Ovary (tissue), 9 donors: ENCODE measurements around the gene TET3. TPM values are rescaled to one million over a fixed set of nuclear protein-coding genes. Genes with fewer than 3 reads are reported as not detected.

ENCODE experiments used
- DNase-seq, 5 donors: peaks; one replicate each; pipeline ENCODE4 v3.0.0-alpha.2; 2019 to 2020
- H3K27ac ChIP-seq, 2 donors: fragments of 200-600 bp; one replicate each; pipeline versions ENCODE4 v1.5.1 to v1.8.0; 2019 to 2022
- H3K27me3 ChIP-seq: fragments of 200-600 bp; one replicate; pipeline ENCODE4 v1.8.0; 2022
- H3K36me3 ChIP-seq: fragments of 200-600 bp; sonication (generic); one replicate; pipeline ENCODE4 v1.5.1; 2019
- H3K4me1 ChIP-seq: one replicate; pipeline ENCODE4 v1.8.1; 2013; ENCODE audit warnings: mild to moderate bottlenecking, moderate library complexity; ENCODE audit not compliant: insufficient read depth
- H3K4me3 ChIP-seq: fragments of 200-600 bp; sonication (generic); one replicate; pipeline ENCODE4 v1.5.1; 2017
- H3K9me3 ChIP-seq, 2 donors: fragments of 200-600 bp in 1 of 2; sonication (generic) in 1 of 2; one replicate each; pipeline versions ENCODE4 v1.5.1 to v1.8.1; 2013 to 2019; ENCODE audit warnings: mild to moderate bottlenecking in 1 of 2, moderate library complexity in 1 of 2
- CTCF ChIP-seq, 3 donors: fragments of 450-650 bp in 2 of 3; fragments of 200-600 bp in 1 of 3; IDR thresholded peaks; one replicate each; pipeline versions ENCODE4 v1.5.1 to v1.8.0; 2016 to 2022; ENCODE audit warnings: antibody characterized with exemption in 3 of 3, mild to moderate bottlenecking in 1 of 3
- EP300 ChIP-seq: sonication (generic); formaldehyde crosslinking; IDR thresholded peaks from one replicate; pipeline ENCODE4 v1.6.1; 2017; ENCODE audit warnings: antibody characterized with exemption
- POLR2A ChIP-seq: fragments of 450-650 bp; IDR thresholded peaks from one replicate; pipeline ENCODE4 v1.6.1; 2017; ENCODE audit warnings: antibody characterized with exemption, mild to moderate bottlenecking, moderate library complexity
- WGBS, 3 donors: extraction: QIAGEN DNeasy Blood & Tissue Kit in 1 of 3; methylation state at CpG; one replicate each; pipeline versions ENCODE4 v1.1.5 to v1.1.7; 2013 to 2017; 5-methylcytosine and 5-hydroxymethylcytosine counted together
- intact Hi-C, 4 donors: fragments of 100-400 bp; cut with DNase I; formaldehyde crosslinking; loops; one replicate each; pipeline versions ENCODE4 v1.11.0 to v1.15.1; 2022 to 2023
- polyA plus RNA-seq, 2 donors: library from polyadenylated mRNA; stranded (reverse); fragments of 200-250 nt in 1 of 2; fragments of 350-450 nt in 1 of 2; fragmentation: Illumina TruSeq in 1 of 2; extraction: RNeasy Lipid Tissue Mini Kit (QIAGEN cat#74804) in 1 of 2; gene quantifications; one replicate each; pipeline ENCODE4 v1.2.3, GENCODE V29; 2013 to 2014
- total RNA-seq, 7 donors: library from RNA; depleted of rRNA in 2 of 7; stranded (reverse); fragments of >200 nt in 2 of 7; fragmentation: NEBNext Ultra II Directional in 3 of 7; extraction: Animal tissue kit (Norgen Biotek cat#: 25700) in 3 of 7; gene quantifications; one replicate each; pipeline versions ENCODE4 v1.1.0 to v1.2.4, GENCODE V29; 2016 to 2023
- donor health status: DM: no; HTN: no; CAD: no; lungs with moderate emphysema.
- donor health status: DM: no; HTN: no; CAD: no.
- donor health status: Bipolar disorder and iron deficiency.
- donor health status: DM: yes; HTN: yes; CAD: no.
- donor health status: DM: no; HTN: no; CAD: no.
- donor health status: DM: yes; HTN: yes; CAD: no.

TET3 gene
- total and polyA plus RNA-seq, 9 donors = 2.6 to 13.5 (median 6.8) TPM

GRCh38 chr2:74005786-74006185, 21.1 kb downstream of the TET3 start:
- peak in 1 of 5 donors; percentile 48 for DNase-seq
- H3K27me3 ChIP-seq = no peaks in the 10 kb centered on the region
- H3K9me3 ChIP-seq = no peaks in the 10 kb centered on the region
- H3K27ac ChIP-seq = no peak overlapping the region
- TF ChIP-seq CTCF (IDR thresholded peaks at IDR 0.05) (no peak), EP300 (no peak), POLR2A (no peak)
- WGBS, 3 donors = 27 to 56% (median 40%) methylated on average over 8 of the region's 8 CpGs
- H3K36me3 ChIP-seq = no peaks in the 10 kb centered on the region
- H3K4me3 ChIP-seq = no peak overlapping the region
- intact Hi-C loops = loop anchor here in 1 of 4 donors (10.0 kb wide), 1 partner anchor 181 kb away; the partner anchor contains the start of gene STAMBP
- H3K4me1 ChIP-seq = peaks cover 43% of the 10 kb centered on the region

- Histone ChIP-seq H3K4me3 (no peak overlapping the region), H3K27ac (no peak overlapping the region), H3K36me3 (no peaks in the 10 kb centered on the region), H3K27me3 (no peaks in the 10 kb centered on the region), H3K4me1 (peaks cover 43% of the 10 kb centered on the region), H3K9me3 (no peaks in the 10 kb centered on the region)
- intact Hi-C loops = loop anchor here in 1 of 4 donors (10.0 kb wide), 1 partner anchor 182 kb away; the partner anchor contains the start of gene STAMBP
- TF ChIP-seq EP300 = no peak
- no peak for TF ChIP-seq CTCF (IDR thresholded peaks at IDR 0.05)
- no peak for TF ChIP-seq POLR2A
- 4 to 15% (median 6%) methylated on average over 7 of the region's 7 CpGs for WGBS, 3 donors
- peak; percentile 62 to 85 (median 78) for DNase-seq
These were observed 21.7 kb downstream of the TET3 start for GRCh38 chr2:74006459-74006858.

GRCh38 chr2:74007121-74007520, 22.4 kb downstream of the TET3 start:
- Histone ChIP-seq H3K27me3 (no peaks in the 10 kb centered on the region), H3K9me3 (no peaks in the 10 kb centered on the region), H3K27ac (no peak overlapping the region), H3K4me3 (no peak overlapping the region), H3K4me1 (peaks cover 40% of the 10 kb centered on the region), H3K36me3 (no peaks in the 10 kb centered on the region)
- DNase-seq = no peak
- intact Hi-C loops = loop anchor here in 1 of 4 donors (10.0 kb wide), 1 partner anchor 182 kb away; the partner anchor contains the start of gene STAMBP
- no peak for TF ChIP-seq CTCF (IDR thresholded peaks at IDR 0.05)
- TF ChIP-seq POLR2A = no peak
- TF ChIP-seq EP300 = no peak
- WGBS, 3 donors = 49 to 64% (median 54%) methylated on average over 4 of the region's 4 CpGs

GRCh38 chr2:74007711-74008110, 23.0 kb downstream of the TET3 start:
- Histone ChIP-seq H3K4me3 (no peak overlapping the region), H3K27me3 (no peaks in the 10 kb centered on the region), H3K36me3 (no peaks in the 10 kb centered on the region), H3K4me1 (peaks cover 40% of the 10 kb centered on the region), H3K9me3 (no peaks in the 10 kb centered on the region), H3K27ac (no peak overlapping the region)
- no peak for TF ChIP-seq CTCF (IDR thresholded peaks at IDR 0.05)
- TF ChIP-seq POLR2A = no peak
- no peak for TF ChIP-seq EP300
- WGBS, 3 donors = 80 to 87% (median 86%) methylated on average over 5 of the region's 5 CpGs
- DNase-seq = no peak
- intact Hi-C loops = loop anchor here in 1 of 4 donors (10.0 kb wide), 1 partner anchor 183 kb away; the partner anchor contains the start of gene STAMBP
